OCI-LY1 (cell line): ENCODE results near the gene DYNC1LI1.
A peak's percentile ranks its signal among the peaks of the same experiment; 100 is the strongest.

Source experiments
- H2AFZ ChIP-seq: fragments of 200-600 bp; sonication (generic), shearing (Covaris generic); 2 replicates; pipeline ENCODE4 v1.6.0; 2014; ENCODE audit warnings: antibody characterized with exemption, mild to moderate bottlenecking, low read length
- H3F3A ChIP-seq: fragments of 200-600 bp; sonication (generic), shearing (Covaris generic); 2 replicates; pipeline ENCODE4 v1.6.0; 2014; ENCODE audit warnings: mild to moderate bottlenecking, antibody characterized with exemption, low read length, moderate library complexity; ENCODE audit not compliant: insufficient read depth
- H3K27ac ChIP-seq: fragments of 200-600 bp; sonication (generic); 2 replicates; pipeline ENCODE4 v1.5.1; 2014; ENCODE audit warnings: low read length, mixed run types, mild to moderate bottlenecking, low read depth; ENCODE audit not compliant: poor library complexity, severe bottlenecking
- H3K27me3 ChIP-seq: fragments of 200-600 bp; sonication (generic); 2 replicates; pipeline ENCODE4 v1.6.0; 2014; ENCODE audit warnings: antibody characterized with exemption, mild to moderate bottlenecking, low read length, moderate library complexity; ENCODE audit not compliant: insufficient read depth
- H3K36me3 ChIP-seq: fragments of 200-600 bp; sonication (generic); 2 replicates; pipeline ENCODE4 v1.6.1; 2014; ENCODE audit warnings: mild to moderate bottlenecking, antibody characterized with exemption, low read length, moderate library complexity, mixed read lengths; ENCODE audit not compliant: insufficient read depth
- H3K4me1 ChIP-seq: fragments of 200-600 bp; sonication (generic); 2 replicates; pipeline ENCODE4 v1.5.1; 2014; ENCODE audit warnings: mild to moderate bottlenecking, low read length, moderate library complexity; ENCODE audit not compliant: insufficient read depth, severe bottlenecking
- H3K4me2 ChIP-seq: fragments of 200-600 bp; sonication (generic), shearing (Covaris generic); 2 replicates; pipeline ENCODE4 v1.6.1; 2014; ENCODE audit warnings: low read length
- H3K4me3 ChIP-seq: fragments of 200-600 bp; sonication (generic); 2 replicates; pipeline ENCODE4 v1.5.1; 2014; ENCODE audit warnings: low read length, low read depth, mild to moderate bottlenecking, mixed read lengths; ENCODE audit not compliant: poor library complexity, severe bottlenecking
- H3K79me2 ChIP-seq: fragments of 200-600 bp; shearing (Covaris generic); 2 replicates; pipeline ENCODE4 v1.6.1; 2016; ENCODE audit warnings: mixed run types, low read length, mixed read lengths; ENCODE audit not compliant: insufficient read depth
- H3K9ac ChIP-seq: fragments of 200-600 bp; sonication (generic), shearing (Covaris generic); 2 replicates; pipeline ENCODE4 v1.6.1; 2014; ENCODE audit warnings: mild to moderate bottlenecking, low read length, mixed read lengths
- H3K9me2 ChIP-seq: fragments of 200-600 bp; sonication (generic), shearing (Covaris generic); 2 replicates; pipeline ENCODE4 v1.6.1; 2014; ENCODE audit warnings: low read depth, mild to moderate bottlenecking, low read length, mixed read lengths
- H3K9me3 ChIP-seq: fragments of 200-600 bp; shearing (Covaris generic); 2 replicates; pipeline ENCODE4 v1.6.1; 2014; ENCODE audit warnings: low read length, mixed read lengths
- H4K20me1 ChIP-seq: fragments of 200-600 bp; sonication (generic), shearing (Covaris generic); 2 replicates; pipeline ENCODE4 v1.6.0; 2016; ENCODE audit warnings: mild to moderate bottlenecking, low read length; ENCODE audit not compliant: insufficient read depth
- EZH2 ChIP-seq: fragments of 200-600 bp; sonication (generic), shearing (Covaris generic); IDR thresholded peaks from 2 replicates; pipeline ENCODE4 v1.8.0; 2017; ENCODE audit warnings: borderline replicate concordance, mixed run types, mild to moderate bottlenecking, antibody characterized with exemption, low read length, moderate library complexity, mixed read lengths
- TF ChIP-seq, protein P1 (sequence below): fragments of 200-600 bp; sonication (generic), shearing (Covaris generic); IDR thresholded peaks from 2 replicates; pipeline ENCODE4 v1.5.1; 2017; ENCODE audit warnings: mild to moderate bottlenecking, antibody characterized with exemption, low read length, moderate library complexity, mixed read lengths

The DYNC1LI1 gene

GRCh38 chr3:32511005-32511404 lies 59.7 kb downstream of the DYNC1LI1 start:
- Histone ChIP-seq H3K4me1 (peaks cover 7% of the 10 kb centered on the region), H3F3A (0 out of 2 replicates have a peak, but pooled peaks cover 4% of the 10 kb centered on the region), H3K36me3 (no peaks in the 10 kb centered on the region), H2AFZ (no peak overlapping the region), H3K27ac (no peak overlapping the region), H3K9me3 (no peaks in the 10 kb centered on the region), H3K4me2 (no peak overlapping the region), H3K9ac (no peak overlapping the region), H3K9me2 (no peaks in the 10 kb centered on the region), H3K79me2 (no peaks in the 10 kb centered on the region), H4K20me1 (no peaks in the 10 kb centered on the region), H3K4me3 (no peak overlapping the region), H3K27me3 (no peaks in the 10 kb centered on the region)
- TF ChIP-seq, protein P1, sequence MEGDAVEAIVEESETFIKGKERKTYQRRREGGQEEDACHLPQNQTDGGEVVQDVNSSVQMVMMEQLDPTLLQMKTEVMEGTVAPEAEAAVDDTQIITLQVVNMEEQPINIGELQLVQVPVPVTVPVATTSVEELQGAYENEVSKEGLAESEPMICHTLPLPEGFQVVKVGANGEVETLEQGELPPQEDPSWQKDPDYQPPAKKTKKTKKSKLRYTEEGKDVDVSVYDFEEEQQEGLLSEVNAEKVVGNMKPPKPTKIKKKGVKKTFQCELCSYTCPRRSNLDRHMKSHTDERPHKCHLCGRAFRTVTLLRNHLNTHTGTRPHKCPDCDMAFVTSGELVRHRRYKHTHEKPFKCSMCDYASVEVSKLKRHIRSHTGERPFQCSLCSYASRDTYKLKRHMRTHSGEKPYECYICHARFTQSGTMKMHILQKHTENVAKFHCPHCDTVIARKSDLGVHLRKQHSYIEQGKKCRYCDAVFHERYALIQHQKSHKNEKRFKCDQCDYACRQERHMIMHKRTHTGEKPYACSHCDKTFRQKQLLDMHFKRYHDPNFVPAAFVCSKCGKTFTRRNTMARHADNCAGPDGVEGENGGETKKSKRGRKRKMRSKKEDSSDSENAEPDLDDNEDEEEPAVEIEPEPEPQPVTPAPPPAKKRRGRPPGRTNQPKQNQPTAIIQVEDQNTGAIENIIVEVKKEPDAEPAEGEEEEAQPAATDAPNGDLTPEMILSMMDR = no peak
- no peak for TF ChIP-seq EZH2

GRCh38 chr3:32510075-32510724 lies 60.5 kb downstream of the DYNC1LI1 start:
- TF ChIP-seq, protein P1 = peak; percentile 93
- TF ChIP-seq EZH2 = no peak
- Histone ChIP-seq H3K27ac (no peak overlapping the region), H3K79me2 (no peaks in the 10 kb centered on the region), H3K9ac (no peak overlapping the region), H4K20me1 (no peaks in the 10 kb centered on the region), H3K9me2 (no peaks in the 10 kb centered on the region), H3K4me3 (no peak overlapping the region), H3K9me3 (no peaks in the 10 kb centered on the region), H3K4me1 (peaks cover 5% of the 10 kb centered on the region), H3K27me3 (no peaks in the 10 kb centered on the region), H3K4me2 (no peak overlapping the region), H3K36me3 (no peaks in the 10 kb centered on the region), H2AFZ (no peak overlapping the region), H3F3A (0 out of 2 replicates have a peak, but pooled peaks cover 4% of the 10 kb centered on the region)

DNA sequence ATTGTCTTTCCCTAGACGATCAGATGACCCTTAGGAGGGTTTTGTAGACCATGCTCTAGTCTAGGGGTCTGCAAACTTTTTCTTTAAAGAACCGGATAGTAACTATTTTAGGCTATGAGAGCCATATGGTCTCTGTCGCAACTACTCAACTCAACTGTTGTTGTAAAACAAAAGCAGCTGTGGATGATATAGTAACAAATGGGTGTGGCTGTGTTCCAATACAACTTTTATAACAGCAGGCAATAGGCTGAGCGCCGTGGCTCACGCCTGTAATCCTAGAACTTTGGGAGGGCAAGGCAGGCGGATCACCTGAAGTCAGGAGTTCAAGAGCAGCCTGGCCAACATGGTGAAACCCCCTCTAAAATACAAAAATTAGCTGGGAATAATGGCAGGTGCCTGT lies 61.9 kb downstream of the DYNC1LI1 start:
- H3K79me2 ChIP-seq = no peaks in the 10 kb centered on the region
- peaks cover 5% of the 10 kb centered on the region for H3K4me1 ChIP-seq
- H3K9me3 ChIP-seq = no peaks in the 10 kb centered on the region
- no peak overlapping the region for H2AFZ ChIP-seq
- no peak overlapping the region for H3K4me2 ChIP-seq
- no peak overlapping the region for H3K4me3 ChIP-seq
- no peak for TF ChIP-seq EZH2
- no peaks in the 10 kb centered on the region for H3F3A ChIP-seq
- no peak overlapping the region for H3K9ac ChIP-seq
- H3K36me3 ChIP-seq = no peaks in the 10 kb centered on the region
- no peak overlapping the region for H3K27ac ChIP-seq
- H3K9me2 ChIP-seq = no peaks in the 10 kb centered on the region
- no peaks in the 10 kb centered on the region for H3K27me3 ChIP-seq
- H4K20me1 ChIP-seq = no peaks in the 10 kb centered on the region

GRCh38 chr3:32506466-32506865 lies 64.2 kb downstream of the DYNC1LI1 start:
- Histone ChIP-seq H3K27ac (no peak overlapping the region), H3F3A (no peaks in the 10 kb centered on the region), H4K20me1 (0 out of 2 replicates have a peak, but pooled peaks cover 4% of the 10 kb centered on the region), H3K4me2 (no peak overlapping the region), H3K9me2 (no peaks in the 10 kb centered on the region), H3K79me2 (peaks cover 6% of the 10 kb centered on the region; the same call in 1 of the 2 replicates), H3K9me3 (no peaks in the 10 kb centered on the region), H2AFZ (no peak overlapping the region), H3K9ac (no peak overlapping the region), H3K4me3 (no peak overlapping the region), H3K36me3 (no peaks in the 10 kb centered on the region), H3K27me3 (no peaks in the 10 kb centered on the region), H3K4me1 (peaks cover 17% of the 10 kb centered on the region)
- TF ChIP-seq, protein P1 = no peak
- TF ChIP-seq EZH2 = no peak
